ENCODE measurements around the gene CARM1. TPM values are rescaled to one million over a fixed set of nuclear protein-coding genes. Genes with fewer than 3 reads are reported as not detected.
A peak's percentile ranks its signal among the peaks of the same experiment; 100 is the strongest.

The CARM1 gene
- total RNA-seq, 1 experiment from 2014 or later, result 56.2 TPM

DNA sequence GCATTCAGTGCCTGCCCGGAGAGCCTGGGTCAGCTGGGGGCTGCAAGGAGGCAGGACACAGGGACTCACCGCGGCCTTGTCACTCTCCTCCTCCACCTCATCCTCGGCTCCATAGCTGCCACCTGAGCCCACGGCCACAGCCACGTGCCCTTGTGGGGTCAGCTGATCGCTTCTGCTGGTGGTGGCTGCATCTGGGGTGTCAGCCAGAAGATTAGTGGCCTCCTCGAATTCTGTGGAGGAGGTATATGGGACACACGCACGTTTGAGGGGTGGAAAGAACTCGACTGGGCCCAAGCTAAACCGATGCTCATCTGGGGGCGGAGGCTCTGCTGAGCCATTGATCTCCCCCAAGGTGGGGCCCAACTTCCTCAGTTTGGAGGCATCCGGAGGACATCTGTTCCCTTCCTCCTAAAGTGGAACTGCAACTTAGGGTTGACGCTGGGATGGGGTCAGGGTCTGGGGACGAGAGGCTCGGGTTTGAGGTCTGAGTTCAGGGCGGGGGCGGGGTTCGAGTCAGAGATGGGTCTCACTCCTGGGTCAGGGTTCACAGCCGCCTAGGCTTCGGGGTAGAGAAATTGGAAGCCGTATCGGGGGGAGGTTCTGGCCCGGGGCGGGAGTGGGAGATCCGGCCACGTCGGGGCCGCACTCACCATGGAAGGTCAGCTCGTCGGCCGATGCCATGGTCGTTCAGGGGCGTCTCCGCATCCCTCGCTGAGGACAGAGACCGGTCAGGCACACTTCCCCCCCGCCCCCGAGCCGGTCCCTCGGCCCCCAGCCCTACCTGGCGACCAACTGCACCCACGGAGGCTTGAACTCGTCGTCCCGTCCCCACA, 56.6 kb downstream of the CARM1 start:
- no peaks in the 10 kb centered on the region for H3K9me2 ChIP-seq (replicated peaks; ENCODE audit: low read length)
- intact Hi-C loops (cut with micrococcal nuclease), result no loop called here
- ChIA-PET CTCF (no interaction called here), POLR2A (ENCODE audit: unreplicated experiment) (no interaction called here)
- DNase-seq, result no peak
- peaks cover 8% of the 10 kb centered on the region; the same call in 1 of the 2 replicates for H4K20me1 ChIP-seq (ENCODE audit: low read length)
- H3K4me3 ChIP-seq (ENCODE audit: low read length), result peak overlapping the region; percentile 82
- peaks cover 54% of the 10 kb centered on the region for H3K79me2 ChIP-seq (ENCODE audit: low read length)
- peak overlapping the region; percentile 69 for H2AFZ ChIP-seq (ENCODE audit: low read length)
- H3K4me1 ChIP-seq (ENCODE audit: insufficient read depth, low read length), result peaks cover 16% of the 10 kb centered on the region
- H3F3A ChIP-seq (ENCODE audit: low read length, unreplicated experiment), result no peaks in the 10 kb centered on the region
- TF ChIP-seq, protein P1, sequence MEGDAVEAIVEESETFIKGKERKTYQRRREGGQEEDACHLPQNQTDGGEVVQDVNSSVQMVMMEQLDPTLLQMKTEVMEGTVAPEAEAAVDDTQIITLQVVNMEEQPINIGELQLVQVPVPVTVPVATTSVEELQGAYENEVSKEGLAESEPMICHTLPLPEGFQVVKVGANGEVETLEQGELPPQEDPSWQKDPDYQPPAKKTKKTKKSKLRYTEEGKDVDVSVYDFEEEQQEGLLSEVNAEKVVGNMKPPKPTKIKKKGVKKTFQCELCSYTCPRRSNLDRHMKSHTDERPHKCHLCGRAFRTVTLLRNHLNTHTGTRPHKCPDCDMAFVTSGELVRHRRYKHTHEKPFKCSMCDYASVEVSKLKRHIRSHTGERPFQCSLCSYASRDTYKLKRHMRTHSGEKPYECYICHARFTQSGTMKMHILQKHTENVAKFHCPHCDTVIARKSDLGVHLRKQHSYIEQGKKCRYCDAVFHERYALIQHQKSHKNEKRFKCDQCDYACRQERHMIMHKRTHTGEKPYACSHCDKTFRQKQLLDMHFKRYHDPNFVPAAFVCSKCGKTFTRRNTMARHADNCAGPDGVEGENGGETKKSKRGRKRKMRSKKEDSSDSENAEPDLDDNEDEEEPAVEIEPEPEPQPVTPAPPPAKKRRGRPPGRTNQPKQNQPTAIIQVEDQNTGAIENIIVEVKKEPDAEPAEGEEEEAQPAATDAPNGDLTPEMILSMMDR (conservative IDR thresholded peaks at IDR 0.05; ENCODE audit: low read depth, low read length), result no peak
- TF ChIP-seq EZH2phosphoT487 (IDR thresholded peaks at IDR 0.05; ENCODE audit: borderline replicate concordance, low read length), result no peak
- no peak for TF ChIP-seq EZH2 (IDR thresholded peaks at IDR 0.05; ENCODE audit: low read length, unreplicated experiment)
- peak overlapping the region; percentile 91 for H3K4me2 ChIP-seq (ENCODE audit: low read length)
- peak overlapping the region; percentile 89 for H3K9ac ChIP-seq (ENCODE audit: low read length)
- H3K9me3 ChIP-seq (ENCODE audit: low read length), result no peaks in the 10 kb centered on the region
- peak overlapping the region; percentile 15 for H3K27ac ChIP-seq (ENCODE audit: low read length)
- H3K27me3 ChIP-seq (ENCODE audit: low read length), result no peaks in the 10 kb centered on the region
- peaks cover 28% of the 10 kb centered on the region; the same call in 1 of the 2 replicates for H3K36me3 ChIP-seq (ENCODE audit: low read depth, low read length)
- ATAC-seq, result peak; percentile 20; the same call in 1 of the 2 replicates
- BruUV-seq (replicated peaks), result TSS peak; percentile 66

DNA sequence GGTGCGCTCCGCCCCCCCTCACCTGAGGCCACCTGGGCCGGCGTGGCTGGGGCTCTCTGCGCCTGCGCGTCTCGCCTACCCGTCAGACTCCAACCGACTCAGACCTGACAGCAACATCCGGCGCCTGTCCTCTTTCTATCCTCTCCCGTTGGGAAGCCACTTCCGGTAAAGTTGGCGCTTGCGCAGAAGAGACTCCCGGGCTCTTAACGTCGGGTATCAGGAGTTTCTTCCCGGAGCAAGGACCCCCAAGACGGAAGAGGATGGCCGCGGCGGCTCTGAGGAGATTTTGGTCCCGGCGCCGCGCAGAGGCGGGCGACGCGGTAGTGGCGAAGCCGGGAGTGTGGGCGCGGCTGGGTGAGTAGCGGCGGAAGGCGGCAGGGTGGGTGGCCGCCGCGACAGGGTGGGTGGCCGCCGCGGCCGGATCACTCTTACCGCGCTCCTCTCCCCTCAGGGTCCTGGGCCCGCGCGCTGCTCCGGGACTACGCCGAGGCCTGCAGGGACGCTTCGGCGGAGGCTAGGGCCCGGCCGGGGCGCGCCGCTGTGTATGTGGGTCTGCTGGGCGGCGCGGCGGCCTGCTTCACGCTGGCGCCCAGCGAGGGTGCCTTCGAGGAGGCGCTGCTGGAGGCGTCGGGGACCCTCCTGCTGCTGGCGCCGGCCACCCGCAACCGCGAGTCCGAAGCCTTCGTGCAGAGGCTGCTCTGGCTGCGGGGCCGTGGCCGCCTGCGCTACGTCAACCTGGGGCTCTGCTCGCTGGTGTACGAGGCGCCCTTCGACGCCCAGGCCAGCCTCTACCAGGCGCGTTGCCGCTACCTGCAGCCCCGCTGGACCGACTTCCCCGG, 57.4 kb downstream of the CARM1 start, which contains the start of the genes TIMM29 and YIPF2:
Gene TIMM29, plus strand, starts transcription at position 249 of the 839 bp plus-strand sequence. Its CDS starts 12 bp downstream, at position 261.
Gene YIPF2, minus strand, starts transcription at position 77 of the 839 bp plus-strand sequence. CDS start 229 bp downstream, outside the sequence.
- Histone ChIP-seq H3K27ac (ENCODE audit: low read length) (peak within 1 kb of the TSS; percentile 15), H3K79me2 (ENCODE audit: low read length) (peaks cover 54% of the 10 kb centered on the region), H3K9me2 (replicated peaks; ENCODE audit: low read length) (no peaks in the 10 kb centered on the region), H3K4me2 (ENCODE audit: low read length) (peak within 1 kb of the TSS; percentile 91), H4K20me1 (ENCODE audit: low read length) (peaks cover 8% of the 10 kb centered on the region; the same call in 1 of the 2 replicates), H3K36me3 (ENCODE audit: low read depth, low read length) (peaks cover 19% of the 10 kb centered on the region; the same call in 1 of the 2 replicates), H3F3A (ENCODE audit: low read length, unreplicated experiment) (no peaks in the 10 kb centered on the region), H2AFZ (ENCODE audit: low read length) (peak within 1 kb of the TSS; percentile 69), H3K27me3 (ENCODE audit: low read length) (no peaks in the 10 kb centered on the region), H3K9me3 (ENCODE audit: low read length) (no peaks in the 10 kb centered on the region), H3K4me3 (ENCODE audit: low read length) (peak within 1 kb of the TSS; percentile 82), H3K4me1 (ENCODE audit: insufficient read depth, low read length) (peaks cover 16% of the 10 kb centered on the region), H3K9ac (ENCODE audit: low read length) (peak within 1 kb of the TSS; percentile 89)
- intact Hi-C loops (cut with micrococcal nuclease), result no loop called here
- ChIA-PET CTCF (interaction anchor here (0.6 kb wide), 1 partner anchor 13 kb away, joined by 6 read pairs; no protein-coding TSS in a partner anchor), POLR2A (ENCODE audit: unreplicated experiment) (no interaction called here)
- no TSS peak for BruUV-seq (replicated peaks)
- no peak for TF ChIP-seq EZH2 (IDR thresholded peaks at IDR 0.05; ENCODE audit: low read length, unreplicated experiment)
- TF ChIP-seq EZH2phosphoT487 (IDR thresholded peaks at IDR 0.05; ENCODE audit: borderline replicate concordance, low read length), result no peak
- TF ChIP-seq, protein P1 (conservative IDR thresholded peaks at IDR 0.05; ENCODE audit: low read depth, low read length), result no peak
- DNase-seq (peak; percentile 100), ATAC-seq (peak; percentile 90)
